Keratinocyte (primary cell): ENCODE data around the gene CRYBA2.

ENCODE experiments used
- EZH2 ChIP-seq: IDR thresholded peaks from one replicate; pipeline ENCODE4 v1.6.1; 2012; ENCODE audit warnings: inconsistent platforms, mild to moderate bottlenecking, low read length, moderate library complexity
- TF ChIP-seq, protein P1 (sequence below), 3 experiments: IDR thresholded peaks in 1 of 3; conservative IDR thresholded peaks in 1 of 3; optimal IDR thresholded peaks in 1 of 3; 2 replicates in 2 of 3; 3 replicates in 1 of 3; pipeline versions ENCODE3 to v1.5.1; 2011; ENCODE audit warnings: low read length in 3 of 3, mild to moderate bottlenecking in 3 of 3, moderate library complexity in 2 of 3, control low read depth in 1 of 3, inconsistent platforms in 1 of 3; ENCODE audit not compliant: insufficient read depth in 2 of 3; ENCODE audit errors: extremely low read depth in 1 of 3

DNA sequence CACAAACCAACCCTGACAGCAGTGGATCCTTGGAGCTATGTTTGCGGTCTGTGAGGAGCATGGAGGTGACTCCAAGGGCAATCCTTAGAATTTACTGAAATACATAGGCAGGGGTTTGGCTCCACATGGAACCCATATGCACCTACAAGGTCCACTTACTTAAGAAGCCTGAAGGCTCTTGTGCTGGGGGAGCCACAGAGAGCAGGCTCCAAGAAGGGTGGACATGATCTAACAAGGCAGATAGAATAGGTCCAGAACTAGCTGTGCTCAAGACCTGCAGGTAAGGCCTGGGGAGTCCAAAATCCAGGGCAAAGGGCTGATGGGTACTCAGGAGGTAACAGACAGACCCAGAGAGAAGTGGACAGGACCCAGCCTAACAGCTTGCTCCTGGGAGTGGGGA lies 34.9 kb downstream of the CRYBA2 start:
- TF ChIP-seq, protein P1, sequence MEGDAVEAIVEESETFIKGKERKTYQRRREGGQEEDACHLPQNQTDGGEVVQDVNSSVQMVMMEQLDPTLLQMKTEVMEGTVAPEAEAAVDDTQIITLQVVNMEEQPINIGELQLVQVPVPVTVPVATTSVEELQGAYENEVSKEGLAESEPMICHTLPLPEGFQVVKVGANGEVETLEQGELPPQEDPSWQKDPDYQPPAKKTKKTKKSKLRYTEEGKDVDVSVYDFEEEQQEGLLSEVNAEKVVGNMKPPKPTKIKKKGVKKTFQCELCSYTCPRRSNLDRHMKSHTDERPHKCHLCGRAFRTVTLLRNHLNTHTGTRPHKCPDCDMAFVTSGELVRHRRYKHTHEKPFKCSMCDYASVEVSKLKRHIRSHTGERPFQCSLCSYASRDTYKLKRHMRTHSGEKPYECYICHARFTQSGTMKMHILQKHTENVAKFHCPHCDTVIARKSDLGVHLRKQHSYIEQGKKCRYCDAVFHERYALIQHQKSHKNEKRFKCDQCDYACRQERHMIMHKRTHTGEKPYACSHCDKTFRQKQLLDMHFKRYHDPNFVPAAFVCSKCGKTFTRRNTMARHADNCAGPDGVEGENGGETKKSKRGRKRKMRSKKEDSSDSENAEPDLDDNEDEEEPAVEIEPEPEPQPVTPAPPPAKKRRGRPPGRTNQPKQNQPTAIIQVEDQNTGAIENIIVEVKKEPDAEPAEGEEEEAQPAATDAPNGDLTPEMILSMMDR (optimal IDR thresholded peaks at IDR 0.05 in 1 of 3, IDR thresholded peaks at IDR 0.05 in 1 of 3, conservative IDR thresholded peaks at IDR 0.05 in 1 of 3; ENCODE audit: extremely low read depth in 1 of 3, insufficient read depth in 2 of 3, low read length in 3 of 3) = no peak
- TF ChIP-seq EZH2 = no peak
